ENCODE data around the gene APOA5.

The APOA5 gene

DNA sequence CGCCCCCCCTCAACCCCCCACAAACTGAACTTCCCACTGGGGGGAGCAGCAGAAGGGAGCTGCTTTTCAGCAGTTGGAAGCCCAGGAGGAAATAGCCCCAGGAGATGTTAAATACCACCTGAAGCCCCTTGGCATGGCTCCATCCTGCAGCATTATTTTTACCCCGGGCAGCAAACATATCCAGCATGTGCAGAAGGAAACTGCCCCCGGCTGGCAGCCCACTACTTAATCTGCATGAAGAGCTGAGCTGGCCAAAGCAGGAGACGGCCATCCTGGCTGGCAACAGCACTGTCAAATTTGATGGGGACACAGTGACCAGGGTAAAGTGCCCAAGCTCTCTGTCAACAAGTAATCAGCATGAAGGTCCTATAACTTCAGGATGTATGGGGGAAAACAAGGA is 50.9 kb downstream of the APOA5 start:
- no peaks in the 10 kb centered on the region for H3K27me3 ChIP-seq (ENCODE audit: control insufficient read depth, insufficient read depth, low read length)
- H3K4me2 ChIP-seq (ENCODE audit: low read length): no peak overlapping the region
- H3K79me2 ChIP-seq: no peaks in the 10 kb centered on the region
- H2AFZ ChIP-seq: no peak overlapping the region
- H3K4me3 ChIP-seq (ENCODE audit: low read depth, low read length): no peak overlapping the region
- H3K9ac ChIP-seq: no peak overlapping the region
- no peaks in the 10 kb centered on the region for H3K4me1 ChIP-seq
- H3K36me3 ChIP-seq (ENCODE audit: control insufficient read depth, insufficient read depth, low read length): no peaks in the 10 kb centered on the region
- TF ChIP-seq CTCF (IDR thresholded peaks at IDR 0.05): no peak
- no peaks in the 10 kb centered on the region for H3K9me3 ChIP-seq (ENCODE audit: control insufficient read depth, low read length)
- H3K27ac ChIP-seq: no peak overlapping the region
